ENCODE measurements around the gene APOL4.
"Not testable (repeated sequence)": the region's sequence is repeated elsewhere in the genome, so short reads cannot be mapped to it uniquely, and the experiment has no call there.

APOL4 gene

DNA sequence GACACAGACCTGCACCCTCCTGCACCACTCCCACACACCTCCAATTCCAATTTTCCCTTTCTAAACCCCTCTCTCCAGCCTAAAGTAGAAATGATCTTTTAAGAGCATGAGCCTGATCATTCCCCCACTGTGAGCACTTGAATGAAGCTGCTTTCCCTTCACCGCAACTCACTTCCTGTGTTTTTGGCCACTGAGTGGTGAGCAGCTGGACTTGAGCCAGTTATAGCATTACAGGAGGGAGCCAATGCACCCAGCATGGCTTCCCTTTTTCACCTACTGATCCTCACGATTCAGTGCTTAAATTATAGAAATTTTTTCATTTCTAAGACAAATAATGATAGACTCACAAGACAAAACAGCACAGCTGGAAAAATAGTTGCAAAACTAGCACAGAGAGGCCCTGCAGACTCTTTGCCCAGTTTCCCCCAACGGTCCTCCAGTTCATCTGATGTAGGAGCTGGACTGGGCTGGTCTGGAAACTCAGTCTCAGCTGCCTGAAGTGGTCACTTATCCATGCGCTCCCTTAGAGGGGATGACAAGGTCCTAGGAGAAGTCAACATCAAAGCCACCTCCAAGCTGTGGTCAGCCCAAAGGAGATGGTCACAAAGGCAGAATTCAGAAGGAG, 9.7 kb upstream of the APOL4 start:
- TF ChIP-seq, protein P1, sequence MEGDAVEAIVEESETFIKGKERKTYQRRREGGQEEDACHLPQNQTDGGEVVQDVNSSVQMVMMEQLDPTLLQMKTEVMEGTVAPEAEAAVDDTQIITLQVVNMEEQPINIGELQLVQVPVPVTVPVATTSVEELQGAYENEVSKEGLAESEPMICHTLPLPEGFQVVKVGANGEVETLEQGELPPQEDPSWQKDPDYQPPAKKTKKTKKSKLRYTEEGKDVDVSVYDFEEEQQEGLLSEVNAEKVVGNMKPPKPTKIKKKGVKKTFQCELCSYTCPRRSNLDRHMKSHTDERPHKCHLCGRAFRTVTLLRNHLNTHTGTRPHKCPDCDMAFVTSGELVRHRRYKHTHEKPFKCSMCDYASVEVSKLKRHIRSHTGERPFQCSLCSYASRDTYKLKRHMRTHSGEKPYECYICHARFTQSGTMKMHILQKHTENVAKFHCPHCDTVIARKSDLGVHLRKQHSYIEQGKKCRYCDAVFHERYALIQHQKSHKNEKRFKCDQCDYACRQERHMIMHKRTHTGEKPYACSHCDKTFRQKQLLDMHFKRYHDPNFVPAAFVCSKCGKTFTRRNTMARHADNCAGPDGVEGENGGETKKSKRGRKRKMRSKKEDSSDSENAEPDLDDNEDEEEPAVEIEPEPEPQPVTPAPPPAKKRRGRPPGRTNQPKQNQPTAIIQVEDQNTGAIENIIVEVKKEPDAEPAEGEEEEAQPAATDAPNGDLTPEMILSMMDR (IDR thresholded peaks at IDR 0.05; ENCODE audit: low read length, missing control alignments) = no peak
- H3K4me3 ChIP-seq (replicated peaks; ENCODE audit: low read depth, low read length) = no peak overlapping the region
- peak; percentile 60 for DNase-seq (ENCODE audit: low read depth)

DNA sequence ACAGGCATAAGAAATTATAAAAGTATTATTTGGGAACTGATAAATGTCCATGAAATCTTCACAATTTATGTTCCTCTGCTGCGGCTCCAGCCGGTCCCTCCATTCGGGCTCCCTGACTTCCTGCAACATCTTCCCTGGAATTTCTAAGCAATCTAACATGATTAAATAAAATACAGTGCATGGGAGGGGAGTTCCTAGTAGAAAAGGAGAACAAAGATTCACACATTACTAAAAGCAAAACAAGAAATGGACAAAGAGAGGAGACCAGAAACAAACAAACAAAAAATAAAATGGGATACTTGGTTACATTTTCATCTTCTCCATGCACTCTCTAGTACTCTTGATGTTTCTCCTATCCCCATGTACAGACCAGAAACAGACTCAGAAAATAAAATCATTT, 8.6 kb upstream of the APOL4 start:
- TF ChIP-seq, protein P1 (IDR thresholded peaks at IDR 0.05; ENCODE audit: low read length, missing control alignments) = no peak
- DNase-seq (ENCODE audit: low read depth) = no peak
- H3K4me3 ChIP-seq (replicated peaks; ENCODE audit: low read depth, low read length) = no peak overlapping the region

DNA sequence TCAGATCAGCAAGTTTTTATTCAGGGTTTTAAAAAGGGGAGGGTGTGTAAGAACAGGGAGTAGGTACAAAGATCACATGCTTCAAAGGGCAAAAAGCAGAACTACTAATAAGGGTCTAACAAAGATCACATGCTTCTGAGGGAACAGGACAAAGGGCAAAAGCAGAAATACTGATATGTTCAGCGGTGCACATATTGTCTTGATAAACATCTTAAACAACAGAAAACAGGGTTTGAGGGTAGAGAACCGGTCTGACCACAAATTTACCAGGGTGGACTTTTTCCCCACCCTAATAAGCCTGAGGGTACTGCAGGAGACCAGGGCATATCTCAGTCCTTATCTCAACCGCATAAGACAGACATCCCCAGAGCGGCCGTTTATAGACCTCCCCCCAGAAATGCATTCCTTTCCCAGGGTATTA, 7.9 kb upstream of the APOL4 start:
- H3K4me3 ChIP-seq (replicated peaks; ENCODE audit: low read depth, low read length); DNase-seq (ENCODE audit: low read depth): not testable (repeated sequence)

DNA sequence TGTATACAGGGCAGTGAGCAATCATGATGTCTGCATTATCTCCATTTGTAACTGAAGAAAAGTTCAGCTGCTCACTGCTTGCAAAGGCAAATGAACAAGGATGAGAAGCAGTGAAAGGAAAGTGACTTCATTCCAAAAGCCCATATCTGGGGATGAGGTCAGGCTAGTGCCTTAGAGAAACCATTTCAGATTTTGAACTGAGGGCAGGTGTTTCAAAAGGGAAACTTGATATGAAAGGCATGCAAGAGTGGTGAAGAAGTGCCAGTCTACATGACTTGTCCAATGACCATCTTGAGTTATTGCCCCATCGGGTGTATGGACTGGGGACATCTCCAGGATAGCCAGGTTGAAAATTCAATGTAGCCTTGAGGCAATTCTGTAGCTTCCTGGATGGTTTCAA, 7.3 kb upstream of the APOL4 start:
- TF ChIP-seq, protein P1 (IDR thresholded peaks at IDR 0.05; ENCODE audit: low read length, missing control alignments) = no peak
- H3K4me3 ChIP-seq (replicated peaks; ENCODE audit: low read depth, low read length) = no peak overlapping the region
- DNase-seq (ENCODE audit: low read depth) = no peak

DNA sequence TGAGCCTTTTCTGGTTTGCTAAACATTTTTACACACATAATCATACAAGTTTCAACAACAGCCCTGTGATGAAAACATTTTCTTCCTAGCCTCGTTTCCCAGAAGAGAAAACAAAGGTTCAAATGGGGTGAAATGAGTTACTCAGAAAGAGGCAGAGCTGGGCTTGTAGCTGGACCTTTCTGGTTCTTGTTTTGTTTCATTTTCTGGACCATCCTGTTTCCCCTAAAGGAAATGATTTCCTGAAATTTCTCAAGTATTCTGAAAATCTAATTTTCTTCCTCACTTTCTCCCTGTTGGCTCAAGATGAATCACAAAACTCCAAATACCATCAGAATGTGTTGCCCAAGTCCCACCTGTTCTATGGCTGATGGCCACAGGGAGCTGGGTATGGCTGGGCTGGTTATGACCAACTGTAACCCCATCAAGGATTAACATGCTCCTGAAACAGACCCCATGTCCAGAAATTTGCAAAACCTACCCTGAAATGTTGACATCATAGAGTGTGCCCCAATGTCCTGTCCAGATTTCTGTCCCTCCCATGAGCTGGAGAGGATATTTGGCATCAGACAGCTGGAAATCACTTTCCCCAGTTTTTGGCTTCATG, 6.7 kb upstream of the APOL4 start:
- no peak overlapping the region for H3K4me3 ChIP-seq (replicated peaks; ENCODE audit: low read depth, low read length)
- TF ChIP-seq, protein P1 (IDR thresholded peaks at IDR 0.05; ENCODE audit: low read length, missing control alignments) = no peak
- no peak for DNase-seq (ENCODE audit: low read depth)

DNA sequence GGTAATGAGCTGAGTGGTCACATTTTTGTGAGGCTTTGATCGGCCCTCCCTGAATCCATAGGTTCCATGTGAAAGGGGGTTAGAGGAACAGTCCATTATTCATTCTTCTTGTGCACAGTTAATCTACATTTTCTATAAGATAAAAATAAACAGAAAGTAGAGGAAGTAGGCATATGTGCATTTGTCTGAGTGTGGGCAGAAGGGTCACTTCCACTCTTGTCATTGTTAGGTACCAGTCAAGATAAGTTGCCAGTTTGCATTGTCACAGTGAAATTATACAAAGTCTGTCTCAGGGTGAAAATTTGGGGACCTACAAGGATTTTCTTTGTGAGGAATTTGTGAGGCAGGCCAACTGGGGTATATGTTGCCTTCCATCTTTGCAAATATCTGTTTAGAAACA, 4.6 kb upstream of the APOL4 start:
- TF ChIP-seq, protein P1 (IDR thresholded peaks at IDR 0.05; ENCODE audit: low read length, missing control alignments) = no peak
- H3K4me3 ChIP-seq (replicated peaks; ENCODE audit: low read depth, low read length) = no peak overlapping the region
- no peak for DNase-seq (ENCODE audit: low read depth)

DNA sequence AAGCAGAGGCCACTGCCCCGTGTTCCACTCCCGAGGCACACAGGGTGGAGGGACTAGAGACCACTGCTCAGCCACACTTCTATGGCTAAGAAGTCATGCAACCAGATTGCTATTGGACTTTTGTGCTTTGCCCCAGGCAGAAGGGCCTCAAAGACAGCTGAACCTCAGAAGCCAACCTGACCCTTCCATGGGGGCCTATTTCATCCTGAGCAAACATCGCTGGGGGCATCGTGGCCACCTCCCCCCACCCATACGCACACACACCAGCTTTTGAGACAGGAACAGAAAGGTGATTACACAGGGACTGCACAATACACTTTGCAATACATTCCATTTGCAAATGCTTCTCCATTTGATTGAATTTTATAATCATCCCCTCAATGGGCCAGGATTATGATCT, 4.0 kb upstream of the APOL4 start:
- DNase-seq (ENCODE audit: low read depth); H3K4me3 ChIP-seq (replicated peaks; ENCODE audit: low read depth, low read length): not testable (repeated sequence)

DNA sequence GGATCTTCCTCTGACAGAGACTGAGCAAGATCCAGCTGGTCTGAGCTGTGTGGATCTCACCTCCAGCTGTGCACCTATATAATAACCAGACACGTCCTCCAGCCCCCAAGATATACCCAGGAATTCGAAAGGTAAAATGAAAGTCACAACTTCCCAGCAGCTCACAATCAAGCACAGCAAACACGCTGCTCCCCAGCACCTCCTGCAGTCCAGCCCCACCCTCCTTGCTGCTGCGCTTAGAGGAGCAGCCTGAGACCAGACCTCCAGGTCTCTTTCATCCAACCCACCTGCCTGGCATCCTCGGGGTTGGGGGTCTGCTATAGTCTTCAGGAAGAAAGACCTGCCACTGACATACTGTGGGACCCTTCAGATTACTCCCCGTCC, 3.0 kb upstream of the APOL4 start:
- no peak for DNase-seq (ENCODE audit: low read depth)
- TF ChIP-seq, protein P1 (IDR thresholded peaks at IDR 0.05; ENCODE audit: low read length, missing control alignments) = no peak
- H3K4me3 ChIP-seq (replicated peaks; ENCODE audit: low read depth, low read length) = no peak overlapping the region

All from fibroblast of pulmonary artery (primary cell).